Peyer's patch (tissue), 4 donors: ENCODE measurements around the gene CALHM4.

Source experiments
- POLR2A ChIP-seq, 2 donors: fragments of 450-650 bp; IDR thresholded peaks; one replicate each; pipeline ENCODE4 v1.5.1; 2017; ENCODE audit warnings: antibody characterized with exemption in 2 of 2, mild to moderate bottlenecking in 2 of 2, moderate library complexity in 2 of 2
- TF ChIP-seq, protein P1 (sequence below), 6 experiments: fragments of 450-650 bp in 4 of 6; fragments of 200-600 bp in 2 of 6; sonication (generic) in 1 of 6; IDR thresholded peaks; one replicate each; pipeline ENCODE4 v1.5.1; 2017 to 2019; ENCODE audit warnings: antibody characterized with exemption in 6 of 6, mild to moderate bottlenecking in 3 of 6, moderate library complexity in 1 of 6

- TF ChIP-seq, protein P1, sequence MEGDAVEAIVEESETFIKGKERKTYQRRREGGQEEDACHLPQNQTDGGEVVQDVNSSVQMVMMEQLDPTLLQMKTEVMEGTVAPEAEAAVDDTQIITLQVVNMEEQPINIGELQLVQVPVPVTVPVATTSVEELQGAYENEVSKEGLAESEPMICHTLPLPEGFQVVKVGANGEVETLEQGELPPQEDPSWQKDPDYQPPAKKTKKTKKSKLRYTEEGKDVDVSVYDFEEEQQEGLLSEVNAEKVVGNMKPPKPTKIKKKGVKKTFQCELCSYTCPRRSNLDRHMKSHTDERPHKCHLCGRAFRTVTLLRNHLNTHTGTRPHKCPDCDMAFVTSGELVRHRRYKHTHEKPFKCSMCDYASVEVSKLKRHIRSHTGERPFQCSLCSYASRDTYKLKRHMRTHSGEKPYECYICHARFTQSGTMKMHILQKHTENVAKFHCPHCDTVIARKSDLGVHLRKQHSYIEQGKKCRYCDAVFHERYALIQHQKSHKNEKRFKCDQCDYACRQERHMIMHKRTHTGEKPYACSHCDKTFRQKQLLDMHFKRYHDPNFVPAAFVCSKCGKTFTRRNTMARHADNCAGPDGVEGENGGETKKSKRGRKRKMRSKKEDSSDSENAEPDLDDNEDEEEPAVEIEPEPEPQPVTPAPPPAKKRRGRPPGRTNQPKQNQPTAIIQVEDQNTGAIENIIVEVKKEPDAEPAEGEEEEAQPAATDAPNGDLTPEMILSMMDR (IDR thresholded peaks at IDR 0.05): no peak
- no peak for TF ChIP-seq POLR2A (IDR thresholded peaks at IDR 0.05)
These were observed 4.3 kb downstream of the CALHM4 start for GRCh38 chr6:116557893-116558292.
